Ovary (tissue), 9 donors: Measurements from ENCODE around the gene TM4SF20. TPM values are rescaled to one million over a fixed set of nuclear protein-coding genes. Genes with fewer than 3 reads are reported as not detected.
"Not testable (repeated sequence)": the region's sequence is repeated elsewhere in the genome, so short reads cannot be mapped to it uniquely, and the experiment has no call there.

Source experiments
- DNase-seq, 5 donors: peaks; one replicate each; pipeline ENCODE4 v3.0.0-alpha.2; 2019 to 2020
- H3K27ac ChIP-seq, 2 donors: fragments of 200-600 bp; one replicate each; pipeline versions ENCODE4 v1.5.1 to v1.8.0; 2019 to 2022
- H3K27me3 ChIP-seq: fragments of 200-600 bp; one replicate; pipeline ENCODE4 v1.8.0; 2022
- H3K36me3 ChIP-seq: fragments of 200-600 bp; sonication (generic); one replicate; pipeline ENCODE4 v1.5.1; 2019
- H3K4me1 ChIP-seq: one replicate; pipeline ENCODE4 v1.8.1; 2013; ENCODE audit warnings: mild to moderate bottlenecking, moderate library complexity; ENCODE audit not compliant: insufficient read depth
- H3K4me3 ChIP-seq: fragments of 200-600 bp; sonication (generic); one replicate; pipeline ENCODE4 v1.5.1; 2017
- H3K9me3 ChIP-seq, 2 donors: fragments of 200-600 bp in 1 of 2; sonication (generic) in 1 of 2; one replicate each; pipeline versions ENCODE4 v1.5.1 to v1.8.1; 2013 to 2019; ENCODE audit warnings: mild to moderate bottlenecking in 1 of 2, moderate library complexity in 1 of 2
- EP300 ChIP-seq: sonication (generic); formaldehyde crosslinking; IDR thresholded peaks from one replicate; pipeline ENCODE4 v1.6.1; 2017; ENCODE audit warnings: antibody characterized with exemption
- POLR2A ChIP-seq: fragments of 450-650 bp; IDR thresholded peaks from one replicate; pipeline ENCODE4 v1.6.1; 2017; ENCODE audit warnings: antibody characterized with exemption, mild to moderate bottlenecking, moderate library complexity
- WGBS, 3 donors: extraction: QIAGEN DNeasy Blood & Tissue Kit in 1 of 3; methylation state at CpG; one replicate each; pipeline versions ENCODE4 v1.1.5 to v1.1.7; 2013 to 2017; 5-methylcytosine and 5-hydroxymethylcytosine counted together
- intact Hi-C, 4 donors: fragments of 100-400 bp; cut with DNase I; formaldehyde crosslinking; loops; one replicate each; pipeline versions ENCODE4 v1.11.0 to v1.15.1; 2022 to 2023
- polyA plus RNA-seq, 2 donors: library from polyadenylated mRNA; stranded (reverse); fragments of 200-250 nt in 1 of 2; fragments of 350-450 nt in 1 of 2; fragmentation: Illumina TruSeq in 1 of 2; extraction: RNeasy Lipid Tissue Mini Kit (QIAGEN cat#74804) in 1 of 2; gene quantifications; one replicate each; pipeline ENCODE4 v1.2.3, GENCODE V29; 2013 to 2014
- total RNA-seq, 7 donors: library from RNA; depleted of rRNA in 2 of 7; stranded (reverse); fragments of >200 nt in 2 of 7; fragmentation: NEBNext Ultra II Directional in 3 of 7; extraction: Animal tissue kit (Norgen Biotek cat#: 25700) in 3 of 7; gene quantifications; one replicate each; pipeline versions ENCODE4 v1.1.0 to v1.2.4, GENCODE V29; 2016 to 2023
- TF ChIP-seq, protein P1 (sequence below), 3 donors: fragments of 450-650 bp in 2 of 3; fragments of 200-600 bp in 1 of 3; IDR thresholded peaks; one replicate each; pipeline versions ENCODE4 v1.5.1 to v1.8.0; 2016 to 2022; ENCODE audit warnings: antibody characterized with exemption in 3 of 3, mild to moderate bottlenecking in 1 of 3
- donor health status: DM: no; HTN: no; CAD: no; lungs with moderate emphysema.
- donor health status: DM: no; HTN: no; CAD: no.
- donor health status: Bipolar disorder and iron deficiency.
- donor health status: DM: yes; HTN: yes; CAD: no.
- donor health status: DM: no; HTN: no; CAD: no.
- donor health status: DM: yes; HTN: yes; CAD: no.

Gene TM4SF20
- total and polyA plus RNA-seq, 9 donors: 1.4 TPM; not detected in 8

DNA sequence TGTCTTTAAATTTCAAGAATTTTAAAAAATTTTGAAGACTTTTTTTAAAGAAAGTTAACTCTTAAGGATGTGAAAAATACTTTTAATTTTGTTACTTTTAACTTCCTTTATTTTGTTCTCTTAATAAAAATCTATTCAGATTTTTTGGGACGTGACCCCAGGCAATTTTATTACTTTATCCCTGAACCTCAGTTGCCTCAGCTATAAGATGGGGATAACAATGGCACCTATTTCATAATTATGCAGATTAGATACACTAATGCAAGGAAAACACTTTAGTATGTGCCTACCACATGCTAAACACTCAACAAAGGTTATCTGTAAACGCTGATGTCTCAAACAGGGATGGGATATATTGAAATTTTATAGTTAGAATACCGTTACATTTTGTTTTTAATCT lies 10.1 kb upstream of the TM4SF20 start:
- TF ChIP-seq POLR2A: no peak
- TF ChIP-seq, protein P1, sequence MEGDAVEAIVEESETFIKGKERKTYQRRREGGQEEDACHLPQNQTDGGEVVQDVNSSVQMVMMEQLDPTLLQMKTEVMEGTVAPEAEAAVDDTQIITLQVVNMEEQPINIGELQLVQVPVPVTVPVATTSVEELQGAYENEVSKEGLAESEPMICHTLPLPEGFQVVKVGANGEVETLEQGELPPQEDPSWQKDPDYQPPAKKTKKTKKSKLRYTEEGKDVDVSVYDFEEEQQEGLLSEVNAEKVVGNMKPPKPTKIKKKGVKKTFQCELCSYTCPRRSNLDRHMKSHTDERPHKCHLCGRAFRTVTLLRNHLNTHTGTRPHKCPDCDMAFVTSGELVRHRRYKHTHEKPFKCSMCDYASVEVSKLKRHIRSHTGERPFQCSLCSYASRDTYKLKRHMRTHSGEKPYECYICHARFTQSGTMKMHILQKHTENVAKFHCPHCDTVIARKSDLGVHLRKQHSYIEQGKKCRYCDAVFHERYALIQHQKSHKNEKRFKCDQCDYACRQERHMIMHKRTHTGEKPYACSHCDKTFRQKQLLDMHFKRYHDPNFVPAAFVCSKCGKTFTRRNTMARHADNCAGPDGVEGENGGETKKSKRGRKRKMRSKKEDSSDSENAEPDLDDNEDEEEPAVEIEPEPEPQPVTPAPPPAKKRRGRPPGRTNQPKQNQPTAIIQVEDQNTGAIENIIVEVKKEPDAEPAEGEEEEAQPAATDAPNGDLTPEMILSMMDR (IDR thresholded peaks at IDR 0.05): no peak
- no peak for TF ChIP-seq EP300
- Histone ChIP-seq H3K27ac (no peak overlapping the region), H3K4me1 (peaks cover 4% of the 10 kb centered on the region), H3K27me3 (no peaks in the 10 kb centered on the region), H3K4me3 (no peak overlapping the region), H3K9me3 (no peaks in the 10 kb centered on the region), H3K36me3 (no peaks in the 10 kb centered on the region)
- intact Hi-C loops: no loop called here
- DNase-seq: no peak
- WGBS, 3 donors: 64 to 71% (median 70%) methylated on average over 3 of the region's 3 CpGs

DNA sequence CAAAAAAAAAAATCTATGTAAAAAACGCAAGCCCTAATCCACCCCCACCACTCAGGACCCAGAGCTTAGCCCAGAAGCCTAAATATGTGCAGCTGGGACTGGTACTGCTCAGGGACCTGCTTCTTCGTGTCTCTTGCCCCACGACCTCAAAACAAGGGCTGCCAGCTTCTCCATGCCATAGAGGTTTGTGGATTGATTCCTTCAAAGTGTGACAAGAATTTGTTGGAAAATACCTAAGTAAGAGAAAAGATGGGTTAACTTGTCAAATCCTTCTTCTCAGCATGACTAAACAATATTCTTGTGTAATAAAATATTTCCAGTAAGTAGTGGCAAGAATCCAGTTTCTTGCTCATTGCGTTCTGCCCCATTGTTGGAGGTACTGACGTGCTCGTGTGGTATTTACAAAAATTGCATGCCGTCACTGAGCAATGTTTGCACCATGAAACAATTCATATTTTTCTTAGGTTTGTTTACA lies 9.5 kb upstream of the TM4SF20 start:
- H3K4me1 ChIP-seq: peaks cover 3% of the 10 kb centered on the region
- no peak overlapping the region for H3K4me3 ChIP-seq
- no peaks in the 10 kb centered on the region for H3K27me3 ChIP-seq
- no peaks in the 10 kb centered on the region for H3K36me3 ChIP-seq
- TF ChIP-seq POLR2A (no peak), EP300 (no peak)
- TF ChIP-seq, protein P1 (IDR thresholded peaks at IDR 0.05): no peak
- H3K27ac ChIP-seq: no peak overlapping the region
- no peaks in the 10 kb centered on the region for H3K9me3 ChIP-seq
- intact Hi-C loops: no loop called here
- DNase-seq: no peak
- WGBS, 3 donors: 73 to 89% (median 83%) methylated on average over 7 of the region's 7 CpGs

DNA sequence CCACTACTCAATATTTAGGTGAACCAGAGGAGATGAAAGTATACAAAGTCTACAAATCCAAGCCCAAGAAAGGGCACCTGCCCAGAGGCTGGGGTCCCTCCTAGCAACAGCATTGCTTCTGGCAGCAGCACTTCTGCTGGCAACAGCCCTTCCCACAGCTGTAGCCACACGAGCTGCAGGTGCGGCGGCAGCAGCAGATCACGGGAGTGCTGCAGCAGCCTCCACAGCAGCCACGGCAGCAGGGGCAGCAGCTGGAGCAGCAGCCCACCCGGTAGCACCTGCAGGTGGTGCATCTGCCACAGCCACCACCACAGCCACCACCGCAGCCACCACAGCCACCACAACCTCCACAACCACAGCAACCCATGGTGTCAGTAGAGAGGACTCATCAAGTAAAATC lies 8.5 kb upstream of the TM4SF20 start, which contains the start of gene SCYGR1:
SCYGR1 (minus strand) TSS at position 367 of the 400 bp plus-strand sequence; CDS start at position 367, 0 bp downstream.
- H3K4me1 ChIP-seq, H3K36me3 ChIP-seq, intact Hi-C loops, H3K9me3 ChIP-seq, H3K27me3 ChIP-seq, DNase-seq, H3K4me3 ChIP-seq, H3K27ac ChIP-seq: not testable (repeated sequence)
- WGBS, 3 donors: 66 to 89% (median 81%) methylated on average over 7 of the region's 7 CpGs

DNA sequence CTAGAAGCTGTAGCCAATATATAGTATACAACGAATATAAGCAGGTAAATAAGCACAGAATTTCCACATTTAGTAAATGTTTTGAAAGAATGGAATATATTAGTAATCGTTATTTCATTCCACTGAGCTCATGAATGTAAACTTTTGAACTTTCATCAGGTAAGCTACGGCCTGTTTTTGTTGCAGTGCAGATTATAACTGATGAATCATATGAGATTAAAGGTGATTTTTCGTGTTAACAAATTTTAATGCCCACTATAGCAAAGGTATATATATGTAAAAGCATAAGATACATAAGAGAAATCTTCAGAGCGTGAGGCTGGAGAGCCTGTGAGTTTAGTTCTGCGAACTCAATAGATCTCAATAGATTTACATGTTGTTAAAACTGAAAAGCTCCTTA lies 7.5 kb upstream of the TM4SF20 start:
- Histone ChIP-seq H3K27me3 (no peaks in the 10 kb centered on the region), H3K9me3 (no peaks in the 10 kb centered on the region), H3K36me3 (no peaks in the 10 kb centered on the region), H3K4me1 (no peaks in the 10 kb centered on the region), H3K4me3 (no peak overlapping the region), H3K27ac (no peak overlapping the region)
- TF ChIP-seq, protein P1 (IDR thresholded peaks at IDR 0.05): no peak
- TF ChIP-seq POLR2A (no peak), EP300 (no peak)
- 62 to 75% (median 74%) methylated on average over 6 of the region's 6 CpGs for whole genome bisulfite sequencing, 3 donors
- intact Hi-C loops: no loop called here
- no peak for DNase-seq

DNA sequence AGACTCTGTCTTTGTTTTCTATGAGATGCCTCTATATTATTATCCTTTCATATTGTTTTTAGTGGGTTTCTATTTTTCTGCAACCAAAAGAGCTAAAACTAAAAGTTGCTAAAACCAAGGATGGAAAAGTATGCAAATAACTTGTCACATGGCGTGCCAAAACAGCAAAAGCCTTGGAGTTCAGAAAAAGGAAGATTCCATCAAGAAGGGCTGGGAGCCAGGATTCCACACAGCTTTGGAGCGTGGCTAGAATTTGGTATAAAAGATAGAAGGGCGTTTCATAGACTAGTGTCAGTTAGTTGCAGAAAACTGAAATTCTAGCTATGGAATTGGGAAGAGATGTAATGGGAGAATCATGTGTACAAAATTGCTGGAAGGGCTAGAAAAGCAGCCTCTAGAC lies 4.6 kb upstream of the TM4SF20 start:
- intact Hi-C loops: no loop called here
- Histone ChIP-seq H3K4me3 (no peak overlapping the region), H3K27ac (no peak overlapping the region), H3K36me3 (no peaks in the 10 kb centered on the region), H3K4me1 (no peaks in the 10 kb centered on the region), H3K9me3 (no peaks in the 10 kb centered on the region), H3K27me3 (no peaks in the 10 kb centered on the region)
- TF ChIP-seq, protein P1 (IDR thresholded peaks at IDR 0.05): no peak
- TF ChIP-seq EP300 (no peak), POLR2A (no peak)
- WGBS, 3 donors: 5 to 17% (median 7%) methylated on average over 3 of the region's 3 CpGs
- no peak for DNase-seq

DNA sequence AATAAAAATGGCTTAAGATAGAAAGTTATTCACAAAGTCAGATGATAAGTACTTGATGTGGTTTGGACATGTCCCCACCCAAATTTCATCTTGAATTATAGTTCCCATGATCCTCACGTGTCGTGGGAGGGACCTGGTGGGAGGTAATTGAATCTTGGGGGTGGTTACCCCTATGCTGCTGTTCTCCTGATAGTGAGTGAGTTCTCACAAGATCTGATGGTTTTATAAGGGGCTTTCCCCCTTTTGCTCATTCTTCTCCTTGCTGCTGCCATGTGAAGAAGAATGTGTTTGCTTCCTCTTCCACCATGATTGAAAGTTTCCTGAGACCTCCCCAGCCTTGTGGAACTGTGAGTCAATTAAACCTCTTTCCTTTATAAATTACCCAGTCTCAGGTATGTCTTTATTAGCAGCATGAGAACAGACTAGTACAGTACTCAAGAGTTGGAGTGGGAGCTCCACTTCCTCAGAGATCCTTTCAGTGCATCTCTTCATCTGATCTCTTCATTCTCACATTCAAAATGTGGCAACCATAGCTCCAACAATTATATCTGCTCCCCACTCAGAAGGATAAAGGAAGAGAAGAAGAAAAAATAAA lies 3.2 kb upstream of the TM4SF20 start:
- H3K4me3 ChIP-seq, intact Hi-C loops, H3K36me3 ChIP-seq, H3K9me3 ChIP-seq, H3K27me3 ChIP-seq, H3K4me1 ChIP-seq, H3K27ac ChIP-seq, DNase-seq: not testable (repeated sequence)
- WGBS, 3 donors: 77 to 83% (median 78%) methylated on average over 2 of the region's 2 CpGs
